GM12878 (cell line): ENCODE data around the gene SUMF1. TPM values are rescaled to one million over a fixed set of nuclear protein-coding genes. Genes with fewer than 3 reads are reported as not detected.

Experiments used
- ATAC-seq: fragments of 200-7000 bp; cut with Tn5 transposase; 3 replicates; pipeline ENCODE4 v1.9.1; 2020; ENCODE audit warnings: mild to moderate bottlenecking, moderate library complexity
- BruUV-seq: library from RNA; stranded (reverse); fragments of 400-500 nt; replicated peaks from 2 replicates; lab custom pipeline; 2021; lab: Mats Ljungman, UMichigan
- CTCF ChIA-PET: fragments of 300-600 bp; sonication (Branson Sonifier 250); formaldehyde crosslinking; extraction: SDS; loops from one replicate; lab custom pipeline; 2021; ENCODE audit warnings: inconsistent platforms; lab: Yijun Ruan, JAX
- POLR2A ChIA-PET: fragments of 350-600 bp; formaldehyde crosslinking; extraction: SDS; loops from one replicate; lab custom pipeline; 2021; ENCODE audit warnings: inconsistent platforms; lab: Charles Lee
- RAD21 ChIA-PET: fragments of 300-600 bp; sonication (Branson Sonifier 250); formaldehyde crosslinking; loops from one replicate; lab custom pipeline; 2023; ENCODE audit warnings: antibody characterized with exemption; ENCODE audit not compliant: unreplicated experiment; lab: Charles Lee
- SMC1A ChIA-PET: fragments of 300-600 bp; sonication (Branson Sonifier 250); formaldehyde crosslinking; loops from one replicate; lab custom pipeline; 2023; ENCODE audit not compliant: unreplicated experiment, uncharacterized antibody; lab: Charles Lee
- DNase-seq: peaks from one replicate; pipeline ENCODE4 v3.0.0-alpha.2; 2011; ENCODE audit warnings: low read depth, low spot score
- FAIRE-seq: peaks from 3 replicates; lab custom pipeline; 2011; peaks lifted over from hg19 to GRCh38; lab: Jason Lieb, UNC
- H2AFZ ChIP-seq: 2 replicates; pipeline ENCODE4 v1.6.0; 2011; ENCODE audit warnings: low read depth, low read length, control low read depth; ENCODE audit not compliant: control insufficient read depth
- H3K27ac ChIP-seq: 2 replicates; pipeline ENCODE4 v1.5.1; 2011; ENCODE audit warnings: control low read depth; ENCODE audit not compliant: control insufficient read depth, insufficient read depth
- H3K27me3 ChIP-seq, 2 experiments: replicated peaks in 1 of 2; 2 replicates each; pipeline versions ENCODE4 v1.6.0 to v1.6.1; 2011; ENCODE audit warnings: low read length in 1 of 2; ENCODE audit not compliant: control insufficient read depth in 2 of 2, insufficient read depth in 2 of 2
- H3K36me3 ChIP-seq, 2 experiments: 2 replicates each; pipeline ENCODE4 v1.5.1; 2011; ENCODE audit warnings: low read length in 1 of 2; ENCODE audit not compliant: control insufficient read depth in 2 of 2, insufficient read depth in 2 of 2
- H3K4me1 ChIP-seq: 2 replicates; pipeline ENCODE4 v1.6.1; 2011; ENCODE audit warnings: mild to moderate bottlenecking, low read length, moderate library complexity, mixed read lengths; ENCODE audit not compliant: control insufficient read depth, insufficient read depth
- H3K4me2 ChIP-seq: 2 replicates; pipeline ENCODE4 v1.6.0; 2011; ENCODE audit warnings: control low read depth; ENCODE audit not compliant: control insufficient read depth, insufficient read depth
- H3K4me3 ChIP-seq: fragments of 200-600 bp; sonication (generic); 2 replicates; pipeline ENCODE4 v1.5.1; 2016
- H3K79me2 ChIP-seq: 2 replicates; pipeline ENCODE4 v1.6.0; 2011; ENCODE audit warnings: low read length; ENCODE audit not compliant: control insufficient read depth, insufficient read depth
- H3K9ac ChIP-seq: 2 replicates; pipeline ENCODE4 v1.8.0; 2011; ENCODE audit warnings: low read length, control low read depth, mixed read lengths; ENCODE audit not compliant: control insufficient read depth, insufficient read depth
- H3K9me3 ChIP-seq: replicated peaks from 3 replicates; pipeline ENCODE4 v1.5.1; 2011; ENCODE audit warnings: mild to moderate bottlenecking, low read length; ENCODE audit not compliant: control insufficient read depth, insufficient read depth
- H4K20me1 ChIP-seq: 2 replicates; pipeline ENCODE4 v1.6.0; 2011; ENCODE audit not compliant: control insufficient read depth, insufficient read depth
- BHLHE40 ChIP-seq, 2 experiments: fragments of 450-650 bp in 1 of 2; IDR thresholded peaks; 2 replicates each; pipeline ENCODE4 v1.6.1; 2011 to 2017; ENCODE audit warnings: low read depth in 2 of 2, borderline replicate concordance in 1 of 2, improper control_type of control experiment in 1 of 2, low read length in 1 of 2, mild to moderate bottlenecking in 1 of 2
- ESRRA ChIP-seq: IDR thresholded peaks from 2 replicates; pipeline ENCODE4 v1.6.1; 2012; ENCODE audit warnings: mild to moderate bottlenecking, low read length, improper control_type of control experiment
- IKZF2 ChIP-seq, 2 experiments: fragments of 450-650 bp; IDR thresholded peaks; 2 replicates each; pipeline ENCODE4 v1.6.1; 2017; ENCODE audit warnings: mild to moderate bottlenecking in 2 of 2, moderate library complexity in 2 of 2
- NR2F1 ChIP-seq: fragments of 450-650 bp; conservative IDR thresholded peaks from 2 replicates; pipeline ENCODE4 v1.6.1; 2017; ENCODE audit warnings: mild to moderate bottlenecking
- RAD51 ChIP-seq: fragments of 450-650 bp; IDR thresholded peaks from 2 replicates; pipeline ENCODE4 v1.6.1; 2016; ENCODE audit warnings: moderate library complexity, mild to moderate bottlenecking, inconsistent platforms
- SRF ChIP-seq, 2 experiments: IDR thresholded peaks; 2 replicates each; pipeline ENCODE4 v1.6.1; 2011; ENCODE audit warnings: low read depth in 2 of 2, low read length in 2 of 2, mild to moderate bottlenecking in 1 of 2, moderate library complexity in 1 of 2
- TCF3 ChIP-seq: IDR thresholded peaks from 2 replicates; pipeline ENCODE4 v1.6.1; 2012; ENCODE audit warnings: low read depth, mild to moderate bottlenecking, low read length, borderline replicate concordance; ENCODE audit not compliant: insufficient read depth
- YY1 ChIP-seq: IDR thresholded peaks from 2 replicates; pipeline ENCODE4 v1.6.1; 2011; ENCODE audit warnings: low read depth, mild to moderate bottlenecking, low read length
- ZNF384 ChIP-seq: IDR thresholded peaks from 2 replicates; pipeline ENCODE4 v1.6.1; 2012; ENCODE audit warnings: low read depth, mild to moderate bottlenecking, low read length, improper control_type of control experiment, borderline replicate concordance
- WGBS: methylation state at CpG from one replicate; pipeline ENCODE4 v1.1.6; 2016; ENCODE audit warnings: low lambda C conversion rate; ENCODE audit not compliant: insufficient replicate concordance, insufficient coverage; ENCODE audit errors: missing lambda C conversion rate; 5-methylcytosine and 5-hydroxymethylcytosine counted together
- in situ Hi-C: fragments of 300-500 bp; cut with MboI; formaldehyde crosslinking; loops from 9 replicates; pipeline ENCODE4 v1.14.3; 2018; ENCODE audit warnings: mixed read lengths
- intact Hi-C: fragments of 100-400 bp; cut with micrococcal nuclease; formaldehyde crosslinking; loops from one replicate; pipeline ENCODE4 v1.14.2; 2022; ENCODE audit not compliant: unreplicated experiment
- polyA plus RNA-seq, 11 experiments: library from polyadenylated mRNA; depleted of rRNA in 4 of 11; unstranded in 6 of 11; stranded (reverse) in 5 of 11; fragments of >200 nt; fragmentation: Nextera tagmentation in 4 of 11; fragmentation: Illumina TruSeq in 1 of 11; extraction: Ambion mirVana in 4 of 11; extraction: Trizol in 1 of 11; gene quantifications; 1 replicate in 1 of 11; 2 replicates in 10 of 11; pipeline versions ENCODE4 v1.2.1 to v1.2.3, GENCODE V29; 2011 to 2016; ENCODE audit warnings: inconsistent platforms in 2 of 11, missing spikeins in 2 of 11, low read depth in 1 of 11
- total RNA-seq, 4 experiments: library from RNA; depleted of rRNA in 3 of 4; stranded (reverse); fragments of >200 nt in 3 of 4; fragmentation: Illumina TruSeq in 1 of 4; extraction: Trizol in 1 of 4; gene quantifications; 2 replicates each; pipeline versions ENCODE4 v1.2.1 to v1.2.3, GENCODE V29; 2013 to 2021
- TF ChIP-seq, protein P1 (sequence below): fragments of 450-650 bp; IDR thresholded peaks from 2 replicates; pipeline ENCODE4 v1.6.1; 2017; ENCODE audit warnings: low read depth, mild to moderate bottlenecking, moderate library complexity
- TF ChIP-seq, protein P2 (sequence below): IDR thresholded peaks from 2 replicates; pipeline ENCODE4 v1.6.1; 2011; ENCODE audit warnings: borderline replicate concordance, low read depth, mild to moderate bottlenecking, moderate library complexity, low read length; ENCODE audit not compliant: insufficient read depth, poor library complexity, severe bottlenecking
- TF ChIP-seq, protein P3 (sequence below): fragments of 450-650 bp; formaldehyde crosslinking; IDR thresholded peaks from 2 replicates; pipeline ENCODE4 v1.5.0; 2022; ENCODE audit warnings: mild to moderate bottlenecking, missing genetic modification characterization
- TF ChIP-seq, protein P4 (sequence below): fragments of 450-650 bp; IDR thresholded peaks from 2 replicates; pipeline ENCODE4 v1.6.1; 2016; ENCODE audit warnings: mild to moderate bottlenecking

SUMF1 gene
- total and polyA plus RNA-seq, 10 of the 15 experiments (the other 5 are each of a cell fraction or from before 2014, with no cell fraction given) = 3.2 to 14.3 (median 8.5) TPM

DNA sequence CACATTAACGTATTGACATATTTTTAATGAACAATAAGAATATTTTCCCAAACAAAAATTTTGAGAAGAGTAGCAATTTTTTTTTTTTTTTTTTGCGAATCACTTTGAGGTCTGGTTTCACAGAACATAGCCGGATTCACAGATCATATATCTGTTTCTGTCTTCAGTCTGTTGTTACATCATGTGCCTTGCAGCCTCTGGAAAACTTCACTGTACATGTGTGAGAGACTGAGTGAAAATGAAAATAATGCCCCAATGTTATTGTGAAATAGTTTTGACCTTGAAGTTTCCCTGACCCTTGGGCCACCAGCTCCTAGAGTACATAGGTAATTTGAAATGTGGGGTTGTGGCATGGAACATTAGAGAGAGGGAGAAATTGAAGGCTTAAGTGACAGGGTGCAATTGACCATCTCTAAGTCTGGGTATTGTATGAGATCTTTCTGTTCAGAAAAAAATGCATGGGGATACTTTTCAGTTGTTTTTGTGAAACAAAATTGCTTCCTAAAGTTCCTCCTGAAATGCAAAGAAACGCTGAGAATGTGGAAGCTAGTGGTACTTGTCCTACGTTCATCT lies 40.0 kb upstream of the SUMF1 start:
- peak; percentile 45 for ATAC-seq
- ChIA-PET SMC1A (interaction anchor here (0.7 to 12.9 kb wide), 15 partner anchors 11 to 156 kb away, joined by 3 to 180 read pairs (median 6); partner anchors contain the start of genes ITPR1 and SUMF1), POLR2A (interaction anchor here (0.5 to 9.2 kb wide), 9 partner anchors 11 to 842 kb away, joined by 3 to 132 read pairs (median 4); partner anchors contain the start of gene ITPR1), CTCF (interaction anchor here (0.6 to 5.6 kb wide), 9 partner anchors 11 to 549 kb away, joined by 3 to 52 read pairs (median 4); partner anchors contain the start of gene ITPR1), RAD21 (interaction anchor here (0.7 to 9.8 kb wide), 11 partner anchors 10 to 465 kb away, joined by 3 to 128 read pairs (median 5); partner anchors contain the start of gene ITPR1)
- Histone ChIP-seq H3K9ac (no peak overlapping the region), H3K4me3 (peak overlapping the region; percentile 37; the same call in 1 of the 2 replicates), H3K4me2 (peak overlapping the region; percentile 74), H3K9me3 (no peaks in the 10 kb centered on the region), H3K27me3 (no peaks in the 10 kb centered on the region), H3K27ac (peak overlapping the region; percentile 60), H3K36me3 (peaks cover 4 to 7% of the 10 kb centered on the region in 2 experiments; a peak in 3 of 4 replicates), H3K79me2 (peaks cover 26% of the 10 kb centered on the region), H2AFZ (no peak overlapping the region), H4K20me1 (0 out of 2 replicates have a peak, but pooled peaks cover 3% of the 10 kb centered on the region), H3K4me1 (peaks cover 54% of the 10 kb centered on the region)
- BruUV-seq = no TSS peak
- intact Hi-C loops = loop anchor here (2.0 to 10.0 kb wide), 4 partner anchors 80 to 478 kb away; no protein-coding TSS in a partner anchor
- 10% methylated on average over 5 of the region's 5 CpGs for WGBS
- in situ Hi-C loops = loop anchor here (10.0 kb wide), 1 partner anchor 688 kb away; no protein-coding TSS in a partner anchor
- FAIRE-seq = no peak
- no peak for DNase-seq
- no peak for TF ChIP-seq YY1
- TF ChIP-seq RAD51 = peak; percentile 43; the same call in 1 of the 2 replicates
- TF ChIP-seq, protein P1, sequence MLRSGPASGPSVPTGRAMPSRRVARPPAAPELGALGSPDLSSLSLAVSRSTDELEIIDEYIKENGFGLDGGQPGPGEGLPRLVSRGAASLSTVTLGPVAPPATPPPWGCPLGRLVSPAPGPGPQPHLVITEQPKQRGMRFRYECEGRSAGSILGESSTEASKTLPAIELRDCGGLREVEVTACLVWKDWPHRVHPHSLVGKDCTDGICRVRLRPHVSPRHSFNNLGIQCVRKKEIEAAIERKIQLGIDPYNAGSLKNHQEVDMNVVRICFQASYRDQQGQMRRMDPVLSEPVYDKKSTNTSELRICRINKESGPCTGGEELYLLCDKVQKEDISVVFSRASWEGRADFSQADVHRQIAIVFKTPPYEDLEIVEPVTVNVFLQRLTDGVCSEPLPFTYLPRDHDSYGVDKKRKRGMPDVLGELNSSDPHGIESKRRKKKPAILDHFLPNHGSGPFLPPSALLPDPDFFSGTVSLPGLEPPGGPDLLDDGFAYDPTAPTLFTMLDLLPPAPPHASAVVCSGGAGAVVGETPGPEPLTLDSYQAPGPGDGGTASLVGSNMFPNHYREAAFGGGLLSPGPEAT = peak; percentile 47; the same call in 1 of the 2 replicates
- TF ChIP-seq, protein P2, sequence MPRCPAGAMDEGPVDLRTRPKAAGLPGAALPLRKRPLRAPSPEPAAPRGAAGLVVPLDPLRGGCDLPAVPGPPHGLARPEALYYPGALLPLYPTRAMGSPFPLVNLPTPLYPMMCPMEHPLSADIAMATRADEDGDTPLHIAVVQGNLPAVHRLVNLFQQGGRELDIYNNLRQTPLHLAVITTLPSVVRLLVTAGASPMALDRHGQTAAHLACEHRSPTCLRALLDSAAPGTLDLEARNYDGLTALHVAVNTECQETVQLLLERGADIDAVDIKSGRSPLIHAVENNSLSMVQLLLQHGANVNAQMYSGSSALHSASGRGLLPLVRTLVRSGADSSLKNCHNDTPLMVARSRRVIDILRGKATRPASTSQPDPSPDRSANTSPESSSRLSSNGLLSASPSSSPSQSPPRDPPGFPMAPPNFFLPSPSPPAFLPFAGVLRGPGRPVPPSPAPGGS = no peak
- TF ChIP-seq ESRRA = peak; percentile 93; the same call in 1 of the 2 replicates
- TF ChIP-seq, protein P3, sequence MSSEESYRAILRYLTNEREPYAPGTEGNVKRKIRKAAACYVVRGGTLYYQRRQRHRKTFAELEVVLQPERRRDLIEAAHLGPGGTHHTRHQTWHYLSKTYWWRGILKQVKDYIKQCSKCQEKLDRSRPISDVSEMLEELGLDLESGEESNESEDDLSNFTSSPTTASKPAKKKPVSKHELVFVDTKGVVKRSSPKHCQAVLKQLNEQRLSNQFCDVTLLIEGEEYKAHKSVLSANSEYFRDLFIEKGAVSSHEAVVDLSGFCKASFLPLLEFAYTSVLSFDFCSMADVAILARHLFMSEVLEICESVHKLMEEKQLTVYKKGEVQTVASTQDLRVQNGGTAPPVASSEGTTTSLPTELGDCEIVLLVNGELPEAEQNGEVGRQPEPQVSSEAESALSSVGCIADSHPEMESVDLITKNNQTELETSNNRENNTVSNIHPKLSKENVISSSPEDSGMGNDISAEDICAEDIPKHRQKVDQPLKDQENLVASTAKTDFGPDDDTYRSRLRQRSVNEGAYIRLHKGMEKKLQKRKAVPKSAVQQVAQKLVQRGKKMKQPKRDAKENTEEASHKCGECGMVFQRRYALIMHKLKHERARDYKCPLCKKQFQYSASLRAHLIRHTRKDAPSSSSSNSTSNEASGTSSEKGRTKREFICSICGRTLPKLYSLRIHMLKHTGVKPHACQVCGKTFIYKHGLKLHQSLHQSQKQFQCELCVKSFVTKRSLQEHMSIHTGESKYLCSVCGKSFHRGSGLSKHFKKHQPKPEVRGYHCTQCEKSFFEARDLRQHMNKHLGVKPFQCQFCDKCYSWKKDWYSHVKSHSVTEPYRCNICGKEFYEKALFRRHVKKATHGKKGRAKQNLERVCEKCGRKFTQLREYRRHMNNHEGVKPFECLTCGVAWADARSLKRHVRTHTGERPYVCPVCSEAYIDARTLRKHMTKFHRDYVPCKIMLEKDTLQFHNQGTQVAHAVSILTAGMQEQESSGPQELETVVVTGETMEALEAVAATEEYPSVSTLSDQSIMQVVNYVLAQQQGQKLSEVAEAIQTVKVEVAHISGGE = no peak
- TF ChIP-seq ZNF384 = peak; percentile 63
- no peak for TF ChIP-seq TCF3
- TF ChIP-seq, protein P4, sequence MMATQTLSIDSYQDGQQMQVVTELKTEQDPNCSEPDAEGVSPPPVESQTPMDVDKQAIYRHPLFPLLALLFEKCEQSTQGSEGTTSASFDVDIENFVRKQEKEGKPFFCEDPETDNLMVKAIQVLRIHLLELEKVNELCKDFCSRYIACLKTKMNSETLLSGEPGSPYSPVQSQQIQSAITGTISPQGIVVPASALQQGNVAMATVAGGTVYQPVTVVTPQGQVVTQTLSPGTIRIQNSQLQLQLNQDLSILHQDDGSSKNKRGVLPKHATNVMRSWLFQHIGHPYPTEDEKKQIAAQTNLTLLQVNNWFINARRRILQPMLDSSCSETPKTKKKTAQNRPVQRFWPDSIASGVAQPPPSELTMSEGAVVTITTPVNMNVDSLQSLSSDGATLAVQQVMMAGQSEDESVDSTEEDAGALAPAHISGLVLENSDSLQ = peak; percentile 26; the same call in 1 of the 2 replicates
- peak; percentile 28 to 68; a peak in 3 of 4 replicates for TF ChIP-seq IKZF2 (IDR thresholded peaks at IDR 0.05)
- TF ChIP-seq BHLHE40 (IDR thresholded peaks at IDR 0.05; ENCODE audit: borderline replicate concordance in 1 of 2, low read depth in 2 of 2, low read length in 1 of 2) = peak; percentile 52 to 65; a peak in 2 of 4 replicates
- no peak for TF ChIP-seq SRF (IDR thresholded peaks at IDR 0.05; ENCODE audit: low read depth in 2 of 2, low read length in 2 of 2)
- TF ChIP-seq NR2F1 = peak; percentile 68; the same call in 1 of the 2 replicates
